Type B pancreatic cell (in vitro differentiated cells): ENCODE results near the gene FADS1. TPM values are rescaled to one million over a fixed set of nuclear protein-coding genes. Genes with fewer than 3 reads are reported as not detected.

Source experiments
- DNase-seq: peaks from one replicate; pipeline ENCODE4 v3.0.0; 2021; ENCODE audit warnings: mixed read lengths; ENCODE audit not compliant: unreplicated experiment; ENCODE audit errors: extremely low spot score
- H3K27ac Mint-ChIP-seq: 2 replicates; pipeline ENCODE4 v1.8.0; 2021; ENCODE audit warnings: mild to moderate bottlenecking, mixed read lengths
- H3K27me3 Mint-ChIP-seq: 2 replicates; pipeline ENCODE4 v1.8.0; 2021; ENCODE audit warnings: mixed read lengths
- H3K36me3 Mint-ChIP-seq: 2 replicates; pipeline ENCODE4 v1.8.0; 2021; ENCODE audit warnings: mixed read lengths
- H3K4me1 Mint-ChIP-seq: one replicate; pipeline ENCODE4 v1.8.0; 2021; ENCODE audit warnings: mixed read lengths; ENCODE audit not compliant: unreplicated experiment
- H3K4me3 Mint-ChIP-seq: 2 replicates; pipeline ENCODE4 v1.8.0; 2021; ENCODE audit warnings: mild to moderate bottlenecking, mixed read lengths
- H3K9me3 Mint-ChIP-seq: 2 replicates; pipeline ENCODE4 v1.8.0; 2021; ENCODE audit warnings: mixed read lengths
- total RNA-seq: library from RNA; stranded (reverse); gene quantifications from 2 replicates; pipeline ENCODE4 v1.2.1, GENCODE V29; 2021; ENCODE audit warnings: low replicate concordance
- TF ChIP-seq, protein P1 (sequence below): fragments of 200-600 bp; sonication (generic); conservative IDR thresholded peaks from 2 replicates; pipeline ENCODE4 v1.5.0; 2021; ENCODE audit warnings: antibody characterized with exemption, mild to moderate bottlenecking

FADS1 gene
- total RNA-seq, 1 donor from 2014 or later, result 90.0 TPM

DNA sequence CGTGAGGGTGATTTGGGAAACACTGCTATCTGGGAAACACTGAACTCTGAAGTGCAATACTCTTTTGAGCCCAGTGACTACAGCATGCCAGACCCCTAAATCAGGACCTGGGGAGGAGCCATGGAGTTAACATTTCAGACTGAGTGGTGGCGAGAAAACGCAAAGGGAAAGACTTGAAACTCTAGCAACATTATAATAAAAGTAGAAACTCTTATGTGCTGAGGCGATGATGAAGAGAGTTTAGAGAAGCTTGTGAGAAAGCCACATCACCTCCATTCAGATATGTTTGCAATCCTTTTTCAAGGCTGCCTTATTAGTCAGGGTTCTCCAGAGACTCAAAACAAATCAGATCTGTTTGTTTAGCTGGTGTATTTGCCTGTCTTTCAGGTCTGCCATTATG lies 22.2 kb downstream of the FADS1 start:
- Mint-ChIP-seq H3K4me1 (peaks cover 18% of the 10 kb centered on the region), H3K27me3 (no peaks in the 10 kb centered on the region), H3K27ac (no peak overlapping the region), H3K9me3 (no peaks in the 10 kb centered on the region), H3K4me3 (no peak overlapping the region), H3K36me3 (peaks cover 2% of the 10 kb centered on the region)
- no peak for DNase-seq
- TF ChIP-seq, protein P1, sequence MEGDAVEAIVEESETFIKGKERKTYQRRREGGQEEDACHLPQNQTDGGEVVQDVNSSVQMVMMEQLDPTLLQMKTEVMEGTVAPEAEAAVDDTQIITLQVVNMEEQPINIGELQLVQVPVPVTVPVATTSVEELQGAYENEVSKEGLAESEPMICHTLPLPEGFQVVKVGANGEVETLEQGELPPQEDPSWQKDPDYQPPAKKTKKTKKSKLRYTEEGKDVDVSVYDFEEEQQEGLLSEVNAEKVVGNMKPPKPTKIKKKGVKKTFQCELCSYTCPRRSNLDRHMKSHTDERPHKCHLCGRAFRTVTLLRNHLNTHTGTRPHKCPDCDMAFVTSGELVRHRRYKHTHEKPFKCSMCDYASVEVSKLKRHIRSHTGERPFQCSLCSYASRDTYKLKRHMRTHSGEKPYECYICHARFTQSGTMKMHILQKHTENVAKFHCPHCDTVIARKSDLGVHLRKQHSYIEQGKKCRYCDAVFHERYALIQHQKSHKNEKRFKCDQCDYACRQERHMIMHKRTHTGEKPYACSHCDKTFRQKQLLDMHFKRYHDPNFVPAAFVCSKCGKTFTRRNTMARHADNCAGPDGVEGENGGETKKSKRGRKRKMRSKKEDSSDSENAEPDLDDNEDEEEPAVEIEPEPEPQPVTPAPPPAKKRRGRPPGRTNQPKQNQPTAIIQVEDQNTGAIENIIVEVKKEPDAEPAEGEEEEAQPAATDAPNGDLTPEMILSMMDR, result no peak

DNA sequence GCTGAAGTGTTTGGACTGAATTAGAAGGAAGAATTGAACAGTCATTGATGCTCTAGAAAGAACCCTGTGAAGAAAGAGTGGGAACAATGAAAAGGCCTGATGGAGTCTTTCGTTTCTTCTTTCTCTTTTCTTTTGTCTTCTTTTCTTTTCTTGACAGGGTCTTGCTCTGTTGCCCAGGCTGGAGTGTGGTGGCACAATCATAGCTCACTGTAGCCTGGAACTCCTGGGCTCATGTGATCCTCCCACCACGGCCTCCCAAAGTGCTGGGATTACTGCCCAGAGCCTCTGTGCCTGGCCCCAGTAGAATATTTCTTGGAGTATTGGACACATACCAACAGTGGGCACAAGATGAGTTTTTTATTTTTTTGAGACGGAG lies 23.0 kb downstream of the FADS1 start:
- Mint-ChIP-seq H3K27me3 (no peaks in the 10 kb centered on the region), H3K36me3 (peaks cover 4% of the 10 kb centered on the region), H3K9me3 (no peaks in the 10 kb centered on the region), H3K4me1 (peaks cover 18% of the 10 kb centered on the region), H3K27ac (peak overlapping the region; percentile 98), H3K4me3 (peak overlapping the region; percentile 98)
- DNase-seq, result no peak
- TF ChIP-seq, protein P1, result no peak

DNA sequence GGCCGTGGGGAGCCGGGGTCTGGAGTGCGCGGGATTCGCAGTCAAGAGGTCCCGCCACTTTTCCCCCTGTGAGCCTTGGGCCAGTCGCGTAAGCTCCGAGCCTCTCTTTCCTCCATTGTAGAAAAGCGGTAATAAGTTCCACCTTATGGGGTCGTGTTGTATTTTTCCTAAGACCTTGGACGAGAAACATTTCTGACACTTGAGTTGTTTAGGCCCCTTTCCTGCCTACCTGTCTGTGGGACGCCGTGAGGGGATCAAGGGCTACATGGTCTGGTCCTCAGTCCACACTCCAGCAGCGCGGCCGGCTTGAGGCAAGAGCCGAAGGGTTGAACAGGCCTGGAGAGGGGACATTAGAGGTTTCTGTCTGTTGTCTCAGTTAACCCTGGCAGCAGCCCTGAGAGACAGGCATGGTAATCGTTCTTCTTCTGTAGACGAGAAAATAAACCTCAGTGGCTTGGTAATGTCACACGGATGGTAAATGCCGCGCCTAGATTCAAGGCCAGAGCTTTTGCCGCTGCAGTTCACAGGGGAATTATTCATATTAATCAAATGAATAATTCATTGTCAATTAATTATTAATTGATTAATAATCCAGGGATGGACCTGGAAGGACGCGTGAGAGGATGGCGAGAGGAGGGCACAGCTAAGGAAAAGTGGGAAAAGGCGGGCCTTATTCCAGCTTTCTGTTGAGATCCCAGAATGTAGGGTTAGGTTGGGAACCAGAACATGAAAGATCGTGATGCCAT lies 23.5 kb downstream of the FADS1 start:
- Mint-ChIP-seq H3K9me3 (no peaks in the 10 kb centered on the region), H3K4me3 (peak overlapping the region; percentile 98), H3K36me3 (peaks cover 4% of the 10 kb centered on the region), H3K4me1 (peaks cover 14% of the 10 kb centered on the region), H3K27me3 (no peaks in the 10 kb centered on the region), H3K27ac (peak overlapping the region; percentile 98)
- TF ChIP-seq, protein P1, result no peak
- DNase-seq, result no peak

DNA sequence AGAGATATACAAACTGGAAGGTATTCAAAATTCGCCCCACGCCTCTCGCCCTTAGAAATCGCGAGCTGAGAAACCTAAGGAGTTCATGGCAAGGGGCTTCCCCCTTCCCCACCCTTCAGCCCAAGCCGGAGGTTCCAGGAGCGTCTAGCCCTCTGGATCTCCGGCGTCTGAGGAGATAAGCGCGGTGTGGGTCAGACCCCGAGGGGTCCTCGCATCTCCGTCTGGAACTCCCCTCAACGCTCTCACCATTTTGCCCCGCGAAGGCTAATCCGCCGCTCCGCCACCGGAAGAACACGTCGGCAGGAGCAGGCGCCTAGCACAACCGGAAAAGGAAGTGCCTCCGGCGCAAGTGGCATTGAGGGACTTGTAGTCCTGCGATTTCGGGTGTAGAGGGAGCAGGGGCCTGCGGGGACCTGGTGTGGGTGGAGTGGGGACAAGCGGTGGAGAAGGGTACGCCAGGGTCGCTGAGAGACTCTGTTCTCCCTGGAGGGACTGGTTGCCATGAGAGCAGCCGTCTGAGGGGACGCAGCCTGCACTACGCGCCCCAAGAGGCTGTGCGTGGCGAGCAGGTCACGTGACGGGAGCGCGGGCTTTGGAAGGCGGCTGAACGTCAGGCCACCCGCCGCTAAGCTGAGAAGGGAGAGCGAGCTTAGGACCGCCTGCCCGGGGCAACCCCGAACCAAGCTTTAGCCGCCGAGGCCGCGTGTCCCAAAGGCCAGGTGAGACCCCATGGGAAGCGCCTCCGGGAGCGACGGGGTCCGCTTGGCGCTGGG lies 24.3 kb downstream of the FADS1 start, which contains the start of the genes FEN1 and TMEM258:
FEN1 (plus strand) TSS at position 602 of the 773 bp plus-strand sequence. CDS start 2,451 bp downstream, outside the sequence.
TMEM258 (minus strand) TSS at position 290 of the 773 bp plus-strand sequence; CDS start at position 249, 41 bp downstream.
- Mint-ChIP-seq H3K4me3 (peak within 1 kb of the TSS; percentile 98), H3K27ac (peak within 1 kb of the TSS; percentile 98), H3K36me3 (peaks cover 4% of the 10 kb centered on the region), H3K9me3 (no peaks in the 10 kb centered on the region), H3K27me3 (no peaks in the 10 kb centered on the region), H3K4me1 (peaks cover 14% of the 10 kb centered on the region)
- DNase-seq, result peak; percentile 90
- TF ChIP-seq, protein P1, result peak; percentile 31

DNA sequence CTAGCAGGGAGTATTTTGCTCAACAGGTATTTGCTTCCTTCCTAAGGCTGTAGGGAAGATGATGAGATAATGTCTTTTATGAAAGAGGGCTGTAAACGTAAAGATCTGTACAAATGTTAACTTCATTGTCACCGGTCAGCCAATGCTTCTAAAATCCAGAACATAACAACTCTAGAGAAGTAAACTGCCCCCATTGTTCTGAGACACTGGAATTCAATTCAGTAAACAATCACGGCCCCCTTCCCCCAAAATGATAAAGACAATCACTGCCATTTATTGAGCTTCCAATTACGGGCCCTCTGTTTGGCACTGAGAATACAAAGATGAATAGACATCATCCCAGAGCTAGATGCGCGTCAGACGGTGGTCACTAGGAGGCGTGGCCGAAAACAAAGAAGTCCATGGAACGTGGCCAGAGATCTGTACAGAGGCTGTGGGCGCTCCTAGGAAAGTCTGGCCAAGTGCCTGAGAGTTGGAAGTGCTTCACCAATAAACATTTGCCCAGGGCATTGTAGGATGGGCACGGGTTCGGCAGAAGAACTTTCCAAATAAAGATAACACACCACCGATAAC lies 25.0 kb downstream of the FADS1 start:
- peak overlapping the region; percentile 98 for H3K4me3 Mint-ChIP-seq
- H3K36me3 Mint-ChIP-seq, result peaks cover 4% of the 10 kb centered on the region
- H3K27me3 Mint-ChIP-seq, result no peaks in the 10 kb centered on the region
- H3K4me1 Mint-ChIP-seq, result peaks cover 8% of the 10 kb centered on the region
- TF ChIP-seq, protein P1, result peak; percentile 26
- no peak for DNase-seq
- no peaks in the 10 kb centered on the region for H3K9me3 Mint-ChIP-seq
- peak overlapping the region; percentile 98 for H3K27ac Mint-ChIP-seq
